HepG2 (cell line): ENCODE measurements around the gene FOXA1. TPM values are rescaled to one million over a fixed set of nuclear protein-coding genes. Genes with fewer than 3 reads are reported as not detected.

Experiments
- AKNA ChIP-seq: sonication (generic); formaldehyde crosslinking; IDR thresholded peaks from 2 replicates; pipeline ENCODE4 v1.4.0; 2020; ENCODE audit warnings: missing genetic modification reagents, borderline replicate concordance
- ERF ChIP-seq: IDR thresholded peaks from 2 replicates; pipeline ENCODE4 v1.6.1; 2018; ENCODE audit warnings: missing biosample characterization, missing genetic modification reagents
- GRHL1 ChIP-seq: sonication (generic); formaldehyde crosslinking; conservative IDR thresholded peaks from 2 replicates; pipeline ENCODE4 v1.8.0; 2022; ENCODE audit warnings: missing genetic modification reagents
- ISX ChIP-seq: sonication (generic); formaldehyde crosslinking; conservative IDR thresholded peaks from 2 replicates; pipeline ENCODE4 v1.5.0; 2020; ENCODE audit warnings: missing genetic modification reagents
- KLF6 ChIP-seq: IDR thresholded peaks from 2 replicates; pipeline ENCODE4 v1.8.0; 2016; ENCODE audit warnings: missing biosample characterization, missing genetic modification reagents
- MBNL3 ChIP-seq: fragments of 250-450 bp; sonication (Bioruptor Pico); conservative IDR thresholded peaks from 2 replicates; pipeline ENCODE4 v1.8.0; 2022; ENCODE audit warnings: mild to moderate bottlenecking, inconsistent platforms
- RCOR2 ChIP-seq: IDR thresholded peaks from 2 replicates; pipeline ENCODE4 v1.6.1; 2016; ENCODE audit warnings: missing biosample characterization, missing genetic modification reagents
- SMAD3 ChIP-seq: sonication (generic); formaldehyde crosslinking; IDR thresholded peaks from 2 replicates; pipeline ENCODE4 v1.4.0; 2020; ENCODE audit warnings: missing genetic modification reagents
- SP2 ChIP-seq: sonication (generic); formaldehyde crosslinking; IDR thresholded peaks from 2 replicates; pipeline ENCODE4 v1.5.1; 2020; ENCODE audit warnings: mild to moderate bottlenecking, missing genetic modification reagents
- STAT6 ChIP-seq: sonication (generic); formaldehyde crosslinking; IDR thresholded peaks from 2 replicates; pipeline ENCODE4 v1.4.0; 2020; ENCODE audit warnings: missing genetic modification reagents, mild to moderate bottlenecking, borderline replicate concordance
- ZNF414 ChIP-seq: sonication (generic); formaldehyde crosslinking; IDR thresholded peaks from 2 replicates; pipeline ENCODE4 v1.5.0; 2020; ENCODE audit warnings: missing genetic modification reagents
- ZNF577 ChIP-seq: sonication (generic); formaldehyde crosslinking; IDR thresholded peaks from 2 replicates; pipeline ENCODE4 v1.4.0; 2020; ENCODE audit warnings: mild to moderate bottlenecking, low read depth, missing genetic modification reagents, borderline replicate concordance
- ZNF639 ChIP-seq: conservative IDR thresholded peaks from 2 replicates; pipeline ENCODE4 v1.6.1; 2018; ENCODE audit warnings: missing genetic modification reagents
- ZNF746 ChIP-seq: sonication (generic); formaldehyde crosslinking; IDR thresholded peaks from 2 replicates; pipeline ENCODE4 v1.8.0; 2022; ENCODE audit warnings: mild to moderate bottlenecking, missing genetic modification reagents
- ZXDC ChIP-seq: sonication (generic); formaldehyde crosslinking; IDR thresholded peaks from 2 replicates; pipeline ENCODE4 v1.5.0; 2020; ENCODE audit warnings: mild to moderate bottlenecking, missing genetic modification reagents
- polyA plus RNA-seq, 8 experiments: library from polyadenylated mRNA; depleted of rRNA in 3 of 8; stranded (reverse) in 7 of 8; unstranded in 1 of 8; fragments of >200 nt; fragmentation: Illumina TruSeq in 4 of 8; extraction: Trizol in 4 of 8; gene quantifications; 2 replicates each; pipeline versions ENCODE4 v1.2.1 to v1.2.3, GENCODE V29; 2011 to 2016; ENCODE audit warnings: low read depth in 4 of 8, missing spikeins in 1 of 8, mixed read lengths in 1 of 8; ENCODE audit not compliant: insufficient read depth in 1 of 8
- total RNA-seq, 5 experiments: library from RNA; depleted of rRNA; stranded (reverse); fragments of >200 nt; fragmentation: Illumina TruSeq; extraction: Trizol; gene quantifications; 2 replicates each; pipeline ENCODE4 v1.2.3, GENCODE V29; 2016; ENCODE audit warnings: low read depth in 1 of 5

The FOXA1 gene
- total and polyA plus RNA-seq, 2 of the 13 experiments (the other 11 are each of a cell fraction or from before 2014, with no cell fraction given): 43.4 to 58.6 TPM

GRCh38 chr14:37565550-37565949, 29.5 kb downstream of the FOXA1 start (continued):
- TF ChIP-seq GRHL1 (CRISPR knock-in tag) (no peak), ZXDC (CRISPR knock-in tag) (no peak), ZNF577 (CRISPR knock-in tag) (no peak), SMAD3 (CRISPR knock-in tag) (peak; percentile 65; the same call in 1 of the 2 replicates), ZNF746 (CRISPR knock-in tag) (no peak), RCOR2 (no peak), ZNF414 (no peak), KLF6 (CRISPR knock-in tag) (no peak), MBNL3 (CRISPR knock-in tag) (no peak), ISX (CRISPR knock-in tag) (0 out of 2 replicates have a peak, but pooled peaks have one; percentile 2), ZNF639 (CRISPR knock-in tag) (no peak), AKNA (CRISPR knock-in tag) (0 out of 2 replicates have a peak, but pooled peaks have one; percentile 21), STAT6 (no peak), ERF (CRISPR knock-in tag) (0 out of 2 replicates have a peak, but pooled peaks have one; percentile 62), SP2 (no peak)
